Parathyroid adenoma (tissue), 2 donors: ENCODE measurements around the gene BMP15.

Experiments
- H2AFZ ChIP-seq: fragments of 300-600 bp; sonication (generic); one replicate; pipeline ENCODE4 v1.7.0; 2017; ENCODE audit warnings: antibody characterized with exemption, mild to moderate bottlenecking
- H3K27ac ChIP-seq: fragments of 300-600 bp; sonication (generic); one replicate; pipeline ENCODE4 v1.7.0; 2017
- H3K27me3 ChIP-seq: fragments of 300-600 bp; sonication (generic); one replicate; pipeline ENCODE4 v1.7.0; 2017; ENCODE audit warnings: low read length; ENCODE audit not compliant: control insufficient read depth, insufficient read depth
- H3K36me3 ChIP-seq: fragments of 300-600 bp; sonication (generic); one replicate; pipeline ENCODE4 v1.7.0; 2017; ENCODE audit warnings: low read length; ENCODE audit not compliant: control insufficient read depth, insufficient read depth
- H3K4me1 ChIP-seq: fragments of 300-600 bp; sonication (generic); one replicate; pipeline ENCODE4 v1.7.0; 2017; ENCODE audit warnings: control low read depth
- H3K4me2 ChIP-seq: fragments of 300-600 bp; sonication (generic); one replicate; pipeline ENCODE4 v1.7.0; 2017; ENCODE audit warnings: low read length
- H3K4me3 ChIP-seq: fragments of 300-600 bp; sonication (generic); one replicate; pipeline ENCODE4 v1.7.0; 2017; ENCODE audit warnings: low read depth, low read length
- H3K79me2 ChIP-seq: fragments of 300-600 bp; sonication (generic); one replicate; pipeline ENCODE4 v1.7.0; 2017; ENCODE audit warnings: control low read depth
- H3K9ac ChIP-seq: fragments of 300-600 bp; sonication (generic); one replicate; pipeline ENCODE4 v1.7.0; 2017; ENCODE audit warnings: mild to moderate bottlenecking
- H3K9me3 ChIP-seq: fragments of 300-600 bp; sonication (generic); one replicate; pipeline ENCODE4 v1.7.0; 2017; ENCODE audit warnings: low read length; ENCODE audit not compliant: control insufficient read depth
- TF ChIP-seq, protein P1 (sequence below): fragments of 300-600 bp; sonication (generic); IDR thresholded peaks from one replicate; pipeline ENCODE4 v1.7.0; 2017; ENCODE audit warnings: antibody characterized with exemption, mild to moderate bottlenecking
- donor health status: primary hyperparathyroidism.

BMP15 gene

DNA sequence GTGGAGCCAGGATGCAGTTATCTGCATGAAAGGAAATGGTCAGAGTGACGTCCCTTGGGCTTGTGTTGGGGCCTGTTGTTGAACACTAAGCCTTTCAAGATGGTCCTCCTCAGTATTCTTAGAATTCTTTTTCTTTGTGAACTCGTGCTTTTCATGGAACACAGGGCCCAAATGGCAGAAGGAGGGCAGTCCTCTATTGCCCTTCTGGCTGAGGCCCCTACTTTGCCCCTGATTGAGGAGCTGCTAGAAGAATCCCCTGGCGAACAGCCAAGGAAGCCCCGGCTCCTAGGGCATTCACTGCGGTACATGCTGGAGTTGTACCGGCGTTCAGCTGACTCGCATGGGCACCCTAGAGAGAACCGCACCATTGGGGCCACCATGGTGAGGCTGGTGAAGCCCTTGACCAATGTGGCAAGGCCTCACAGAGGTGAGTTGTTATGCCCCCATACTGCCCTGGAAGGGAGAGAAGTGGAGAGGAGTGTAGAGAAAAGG, at the start of gene BMP15:
TSS of gene BMP15 (plus strand) at position 51 of the 492 bp plus-strand sequence. CDS start at position 100, 49 bp downstream.
- Histone ChIP-seq H3K4me2 (no peak within 1 kb of the TSS), H3K9me3 (no peaks in the 10 kb centered on the region), H3K4me1 (no peaks in the 10 kb centered on the region), H3K27me3 (no peaks in the 10 kb centered on the region), H3K79me2 (no peaks in the 10 kb centered on the region), H2AFZ (no peak within 1 kb of the TSS), H3K27ac (no peak within 1 kb of the TSS), H3K4me3 (no peak within 1 kb of the TSS), H3K36me3 (no peaks in the 10 kb centered on the region), H3K9ac (no peak within 1 kb of the TSS)
- TF ChIP-seq, protein P1, sequence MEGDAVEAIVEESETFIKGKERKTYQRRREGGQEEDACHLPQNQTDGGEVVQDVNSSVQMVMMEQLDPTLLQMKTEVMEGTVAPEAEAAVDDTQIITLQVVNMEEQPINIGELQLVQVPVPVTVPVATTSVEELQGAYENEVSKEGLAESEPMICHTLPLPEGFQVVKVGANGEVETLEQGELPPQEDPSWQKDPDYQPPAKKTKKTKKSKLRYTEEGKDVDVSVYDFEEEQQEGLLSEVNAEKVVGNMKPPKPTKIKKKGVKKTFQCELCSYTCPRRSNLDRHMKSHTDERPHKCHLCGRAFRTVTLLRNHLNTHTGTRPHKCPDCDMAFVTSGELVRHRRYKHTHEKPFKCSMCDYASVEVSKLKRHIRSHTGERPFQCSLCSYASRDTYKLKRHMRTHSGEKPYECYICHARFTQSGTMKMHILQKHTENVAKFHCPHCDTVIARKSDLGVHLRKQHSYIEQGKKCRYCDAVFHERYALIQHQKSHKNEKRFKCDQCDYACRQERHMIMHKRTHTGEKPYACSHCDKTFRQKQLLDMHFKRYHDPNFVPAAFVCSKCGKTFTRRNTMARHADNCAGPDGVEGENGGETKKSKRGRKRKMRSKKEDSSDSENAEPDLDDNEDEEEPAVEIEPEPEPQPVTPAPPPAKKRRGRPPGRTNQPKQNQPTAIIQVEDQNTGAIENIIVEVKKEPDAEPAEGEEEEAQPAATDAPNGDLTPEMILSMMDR = no peak

DNA sequence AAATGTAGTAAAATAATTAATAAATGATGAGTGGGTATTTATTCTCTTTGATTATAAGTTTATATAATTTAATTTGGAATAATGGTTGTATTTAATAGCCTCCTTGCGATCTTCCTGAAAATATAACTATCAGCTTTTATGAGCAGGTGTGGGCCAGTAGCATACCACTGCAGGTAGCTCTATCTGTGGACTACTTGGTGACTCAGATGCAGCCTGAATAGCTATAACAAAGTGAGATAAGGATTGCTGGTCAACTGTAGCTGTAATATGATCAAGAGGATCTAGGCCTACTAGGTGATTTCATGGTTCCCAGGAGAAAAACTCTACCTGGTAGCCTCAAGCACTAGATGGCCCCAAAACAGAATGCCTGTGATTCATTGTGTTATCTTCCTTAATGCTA, 47.1 kb upstream of the BMP15 start:
- H2AFZ ChIP-seq = no peak overlapping the region
- no peak overlapping the region for H3K9ac ChIP-seq
- no peaks in the 10 kb centered on the region for H3K9me3 ChIP-seq
- H3K79me2 ChIP-seq = no peaks in the 10 kb centered on the region
- H3K4me3 ChIP-seq = no peak overlapping the region
- H3K27ac ChIP-seq = no peak overlapping the region
- H3K4me2 ChIP-seq = no peak overlapping the region
- H3K36me3 ChIP-seq = no peaks in the 10 kb centered on the region
- TF ChIP-seq, protein P1 = no peak
- no peaks in the 10 kb centered on the region for H3K27me3 ChIP-seq
- H3K4me1 ChIP-seq = no peaks in the 10 kb centered on the region

DNA sequence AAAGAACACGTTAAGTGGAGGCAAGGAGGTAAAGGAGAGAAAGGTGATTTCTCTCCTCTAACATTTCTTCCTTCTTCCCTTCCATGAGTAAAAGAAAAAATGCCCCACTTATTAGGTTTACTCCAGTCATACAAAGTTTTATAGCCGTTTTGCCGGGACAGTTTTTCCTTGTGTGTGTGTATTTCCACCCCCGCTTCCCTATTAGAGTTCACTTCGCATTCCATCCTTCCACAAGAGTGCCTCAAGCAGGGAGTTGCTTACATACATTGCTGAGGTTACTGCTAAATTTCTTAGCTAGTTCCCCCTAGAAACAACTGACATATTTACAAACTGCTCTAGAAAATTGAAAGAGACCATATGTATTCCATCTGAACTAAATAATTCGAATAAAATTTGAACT, 45.2 kb upstream of the BMP15 start:
- Histone ChIP-seq H3K4me2 (no peak overlapping the region), H3K27me3 (no peaks in the 10 kb centered on the region), H3K36me3 (no peaks in the 10 kb centered on the region), H3K9me3 (no peaks in the 10 kb centered on the region), H2AFZ (no peak overlapping the region), H3K9ac (no peak overlapping the region), H3K4me3 (no peak overlapping the region), H3K4me1 (no peaks in the 10 kb centered on the region), H3K79me2 (no peaks in the 10 kb centered on the region), H3K27ac (no peak overlapping the region)
- TF ChIP-seq, protein P1 = no peak

DNA sequence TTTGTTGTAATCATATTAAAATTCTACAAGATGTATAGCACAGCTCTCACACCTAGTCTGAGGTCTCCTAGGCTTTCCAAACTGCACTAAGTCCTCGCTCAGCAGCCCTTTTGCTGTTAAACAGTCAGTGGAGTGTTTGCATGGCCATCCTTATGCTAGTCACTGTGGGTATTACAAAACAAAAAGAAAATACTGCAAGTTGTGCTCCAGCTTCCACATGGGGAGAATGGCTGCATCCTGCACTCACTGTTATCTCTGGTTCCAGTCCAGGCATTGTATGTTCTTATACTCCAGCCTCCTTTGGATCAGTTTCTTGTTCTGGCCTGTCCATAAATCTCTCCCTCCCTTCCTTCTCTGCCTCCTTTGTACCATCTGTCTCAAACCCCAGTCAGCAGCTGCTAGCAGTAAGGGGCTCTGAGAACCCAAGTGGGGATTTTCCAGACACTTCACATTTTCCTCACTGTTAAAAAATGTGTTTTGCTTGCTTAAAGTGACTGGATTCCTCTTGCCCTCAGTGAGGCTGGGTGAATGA, 38.5 kb upstream of the BMP15 start:
- TF ChIP-seq, protein P1 = no peak
- no peak overlapping the region for H3K4me2 ChIP-seq

DNA sequence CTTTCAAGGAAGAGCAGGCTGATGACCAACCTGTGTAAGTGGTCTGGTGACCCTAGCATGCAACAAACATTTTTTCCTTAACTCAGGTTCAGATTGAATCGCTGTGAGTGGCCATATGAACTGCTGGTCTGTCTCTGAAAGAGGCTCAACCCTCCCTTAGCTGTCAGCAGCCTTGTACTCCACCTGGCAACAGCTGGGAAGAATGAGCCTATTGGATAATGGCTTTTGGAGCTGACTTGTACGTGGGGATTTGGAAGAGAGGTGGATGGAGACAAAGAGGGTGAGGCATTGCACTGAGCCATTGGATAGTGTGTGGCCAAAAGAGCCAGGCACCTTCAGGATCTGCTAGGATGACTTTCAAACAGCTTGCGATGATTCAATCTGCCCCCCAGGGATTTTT, 35.7 kb upstream of the BMP15 start:
- Histone ChIP-seq H3K4me3 (no peak overlapping the region), H3K36me3 (no peaks in the 10 kb centered on the region), H2AFZ (no peak overlapping the region), H3K4me2 (no peak overlapping the region), H3K79me2 (no peaks in the 10 kb centered on the region), H3K9ac (no peak overlapping the region), H3K4me1 (no peaks in the 10 kb centered on the region), H3K27me3 (no peaks in the 10 kb centered on the region), H3K27ac (no peak overlapping the region), H3K9me3 (no peaks in the 10 kb centered on the region)
- TF ChIP-seq, protein P1 = no peak

More for the DNA sequence above, 38.5 kb upstream of the BMP15 start:
- no peak overlapping the region for H3K27ac ChIP-seq
- no peaks in the 10 kb centered on the region for H3K4me1 ChIP-seq
- no peaks in the 10 kb centered on the region for H3K27me3 ChIP-seq
- H2AFZ ChIP-seq = no peak overlapping the region
- no peaks in the 10 kb centered on the region for H3K79me2 ChIP-seq
- H3K9ac ChIP-seq = no peak overlapping the region
- H3K36me3 ChIP-seq = no peaks in the 10 kb centered on the region
- no peaks in the 10 kb centered on the region for H3K9me3 ChIP-seq
- H3K4me3 ChIP-seq = no peak overlapping the region
